ENCODE data around the gene TEDDM1. TPM values are rescaled to one million over a fixed set of nuclear protein-coding genes. Genes with fewer than 3 reads are reported as not detected.

Gene TEDDM1
- polyA plus RNA-seq, 1 donor from 2014 or later = not detected

Other genes starting within 250 kb of the TEDDM1 start
- 219 and 225 TPM in 2 replicates for gene GLUL, start 8.9 kb downstream of the TEDDM1 start, polyA plus RNA-seq
- gene RGSL1, start 49.5 kb upstream of the TEDDM1 start, polyA plus RNA-seq = not detected in 2 replicates
- 0.47 and 0.76 TPM in 2 replicates for gene RNASEL, start 188.6 kb upstream of the TEDDM1 start, polyA plus RNA-seq
- 1.1 and 2.3 TPM in 2 replicates for gene RGS16, start 203.7 kb upstream of the TEDDM1 start, polyA plus RNA-seq